Peyer's patch (tissue), 4 donors: ENCODE measurements around the gene MSS51.

Experiments used
- POLR2A ChIP-seq, 2 donors: fragments of 450-650 bp; IDR thresholded peaks; one replicate each; pipeline ENCODE4 v1.5.1; 2017; ENCODE audit warnings: antibody characterized with exemption in 2 of 2, mild to moderate bottlenecking in 2 of 2, moderate library complexity in 2 of 2
- TF ChIP-seq, protein P1 (sequence below), 6 experiments: fragments of 450-650 bp in 4 of 6; fragments of 200-600 bp in 2 of 6; sonication (generic) in 1 of 6; IDR thresholded peaks; one replicate each; pipeline ENCODE4 v1.5.1; 2017 to 2019; ENCODE audit warnings: antibody characterized with exemption in 6 of 6, mild to moderate bottlenecking in 3 of 6, moderate library complexity in 1 of 6

- TF ChIP-seq, protein P1, sequence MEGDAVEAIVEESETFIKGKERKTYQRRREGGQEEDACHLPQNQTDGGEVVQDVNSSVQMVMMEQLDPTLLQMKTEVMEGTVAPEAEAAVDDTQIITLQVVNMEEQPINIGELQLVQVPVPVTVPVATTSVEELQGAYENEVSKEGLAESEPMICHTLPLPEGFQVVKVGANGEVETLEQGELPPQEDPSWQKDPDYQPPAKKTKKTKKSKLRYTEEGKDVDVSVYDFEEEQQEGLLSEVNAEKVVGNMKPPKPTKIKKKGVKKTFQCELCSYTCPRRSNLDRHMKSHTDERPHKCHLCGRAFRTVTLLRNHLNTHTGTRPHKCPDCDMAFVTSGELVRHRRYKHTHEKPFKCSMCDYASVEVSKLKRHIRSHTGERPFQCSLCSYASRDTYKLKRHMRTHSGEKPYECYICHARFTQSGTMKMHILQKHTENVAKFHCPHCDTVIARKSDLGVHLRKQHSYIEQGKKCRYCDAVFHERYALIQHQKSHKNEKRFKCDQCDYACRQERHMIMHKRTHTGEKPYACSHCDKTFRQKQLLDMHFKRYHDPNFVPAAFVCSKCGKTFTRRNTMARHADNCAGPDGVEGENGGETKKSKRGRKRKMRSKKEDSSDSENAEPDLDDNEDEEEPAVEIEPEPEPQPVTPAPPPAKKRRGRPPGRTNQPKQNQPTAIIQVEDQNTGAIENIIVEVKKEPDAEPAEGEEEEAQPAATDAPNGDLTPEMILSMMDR (IDR thresholded peaks at IDR 0.05): no peak
- TF ChIP-seq POLR2A (IDR thresholded peaks at IDR 0.05): no peak
Observed at GRCh38 chr10:73446926-73447325, 13.6 kb upstream of the MSS51 start.
